HG02642 (cell line): ENCODE measurements around the gene ROCK1.
A peak's percentile ranks its signal among the peaks of the same experiment; 100 is the strongest.
"Not testable (repeated sequence)": the region's sequence is repeated elsewhere in the genome, so short reads cannot be mapped to it uniquely, and the experiment has no call there.

Source experiments
- ATAC-seq: cut with Tn5 transposase; IDR thresholded peaks from one replicate; pipeline ENCODE4 v1.9.1; 2021; ENCODE audit warnings: mild to moderate bottlenecking; ENCODE audit not compliant: unreplicated experiment, poor library complexity

The ROCK1 gene

DNA sequence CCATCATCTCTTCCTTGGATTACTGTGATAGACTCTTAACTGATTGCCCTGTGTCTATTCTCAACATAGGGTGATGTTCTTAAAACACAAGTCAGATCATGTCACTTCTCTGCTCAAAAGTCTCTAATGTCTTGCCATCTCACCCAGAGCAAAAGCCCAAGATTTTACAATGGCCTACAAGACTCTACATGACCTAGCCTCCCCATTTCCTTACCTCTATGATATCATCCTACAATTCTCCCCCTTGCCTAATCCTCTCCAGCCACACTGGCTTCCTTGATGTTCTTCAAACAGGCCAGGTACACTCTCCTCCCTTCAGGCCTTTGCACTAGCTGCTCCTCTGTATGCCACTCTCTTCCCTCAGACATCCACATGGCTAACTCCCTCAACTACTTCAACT, 55.1 kb downstream of the ROCK1 start:
- ATAC-seq: no peak

DNA sequence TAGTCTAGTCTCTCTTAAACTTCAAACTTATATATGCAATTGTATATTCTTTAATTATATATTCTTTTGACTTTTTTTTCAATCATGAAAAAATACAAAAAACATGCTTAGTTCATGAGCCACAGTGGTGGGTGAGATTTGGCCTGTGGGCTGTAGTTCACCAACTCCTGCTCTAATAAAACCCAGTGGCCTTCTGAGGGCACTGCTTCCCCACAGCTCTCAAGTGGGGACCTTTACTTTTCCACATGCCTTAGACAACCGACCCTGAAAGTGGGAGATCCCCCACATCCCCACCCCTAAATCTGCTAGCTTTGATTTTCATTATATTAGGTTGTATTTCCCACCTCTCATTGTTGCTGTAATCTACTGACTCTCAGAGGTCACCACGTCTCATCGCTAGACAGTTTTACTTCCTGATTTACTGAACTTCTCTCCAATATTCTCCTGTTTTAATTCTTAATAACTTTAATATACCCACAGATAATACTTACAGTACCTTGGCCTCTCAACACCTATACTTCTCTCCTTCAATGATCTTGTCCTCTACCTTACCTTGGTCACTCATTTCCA, 57.3 kb downstream of the ROCK1 start:
- ATAC-seq: no peak

DNA sequence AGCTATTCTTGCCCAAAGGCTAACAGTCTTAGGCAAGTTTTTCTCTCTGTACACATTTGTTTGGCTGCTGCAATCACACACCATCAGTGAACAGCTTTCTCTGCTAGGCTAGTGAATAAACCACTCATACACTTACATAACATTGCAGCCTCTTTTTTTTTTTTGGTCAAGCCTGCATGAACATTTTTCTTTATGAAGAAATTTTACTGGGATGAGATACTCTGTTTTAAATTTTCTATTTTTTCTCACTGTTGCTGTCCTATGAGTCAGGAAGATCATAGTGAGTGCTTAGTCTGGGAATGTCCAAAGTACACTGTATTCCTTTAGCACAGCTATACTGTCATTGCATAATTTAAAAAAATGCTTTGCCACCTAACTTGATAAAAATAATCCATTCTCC, 58.5 kb downstream of the ROCK1 start:
- ATAC-seq: no peak

DNA sequence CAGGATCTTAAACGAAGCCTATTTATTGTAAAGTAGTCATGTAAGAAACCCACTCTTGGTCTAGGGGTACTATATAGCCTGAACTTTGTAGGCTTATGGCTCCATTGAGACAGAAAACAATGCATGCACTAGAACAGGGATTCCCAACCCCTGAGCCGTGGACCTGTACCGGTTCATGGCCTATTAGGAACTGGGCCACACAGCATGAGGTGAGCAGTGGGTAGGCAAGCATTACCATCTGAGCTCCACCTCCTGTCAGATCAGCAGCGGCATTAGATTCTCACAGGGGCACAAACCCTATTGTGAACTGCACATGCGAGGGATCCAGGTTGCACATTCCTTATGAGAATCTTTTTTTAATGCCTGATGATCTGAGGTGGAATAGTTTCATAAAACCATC, 59.2 kb downstream of the ROCK1 start:
- ATAC-seq: no peak

DNA sequence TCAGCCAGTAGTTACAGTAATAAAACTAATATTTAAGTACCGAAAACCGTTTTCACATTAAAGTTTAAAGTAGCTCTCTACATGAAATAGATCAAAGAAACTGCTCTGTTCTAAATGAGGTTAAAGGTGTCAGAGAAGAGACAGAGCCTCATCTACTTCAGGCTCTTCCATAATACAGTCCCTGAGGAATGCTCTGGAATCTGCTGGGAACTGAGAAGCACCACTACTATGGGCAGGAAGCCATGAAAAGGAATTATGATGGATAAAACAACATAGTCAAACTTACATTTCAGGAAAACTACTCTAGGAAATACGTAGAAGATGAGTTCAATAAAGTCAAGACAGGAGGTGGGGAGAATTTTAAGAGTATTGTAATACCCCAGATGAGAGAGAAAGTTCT, 60.0 kb downstream of the ROCK1 start:
- ATAC-seq: no peak

DNA sequence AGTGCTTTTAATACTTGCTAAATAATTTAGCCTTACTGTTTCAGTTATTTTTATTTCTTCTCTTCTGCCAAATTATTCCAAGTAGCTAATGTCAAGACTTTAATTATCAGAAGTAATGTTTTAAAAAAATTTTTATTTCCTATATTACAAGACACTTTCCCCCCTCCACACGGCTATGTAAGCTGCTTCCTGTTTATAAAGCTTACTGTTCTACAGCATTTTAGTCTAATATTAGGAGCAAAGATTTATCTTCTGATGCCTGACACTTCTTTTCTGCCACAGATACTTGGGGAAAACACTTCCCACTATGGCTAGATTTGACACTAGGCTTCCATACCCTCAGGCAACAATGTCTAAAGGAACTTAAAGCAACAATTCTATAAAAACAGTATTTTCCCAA, 62.3 kb downstream of the ROCK1 start:
- ATAC-seq: no peak

DNA sequence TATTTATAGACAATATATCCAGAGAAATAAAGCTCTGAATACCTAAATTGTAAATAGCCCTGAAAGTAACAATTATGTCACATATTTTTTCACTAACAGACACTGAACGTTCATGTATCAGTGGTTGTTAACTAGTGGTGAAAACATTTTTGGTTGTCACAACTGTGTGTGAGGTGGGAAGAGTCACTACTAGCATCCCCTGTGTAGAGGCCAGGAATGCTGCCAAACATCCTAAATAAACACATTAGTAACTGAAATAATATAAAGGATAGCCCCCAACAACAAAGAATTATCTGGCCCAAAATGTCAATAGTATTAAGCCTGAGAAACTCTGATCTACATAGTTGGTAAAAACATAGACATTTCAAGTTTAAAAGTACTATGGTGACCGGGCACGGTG, 64.5 kb downstream of the ROCK1 start:
- no peak for ATAC-seq

DNA sequence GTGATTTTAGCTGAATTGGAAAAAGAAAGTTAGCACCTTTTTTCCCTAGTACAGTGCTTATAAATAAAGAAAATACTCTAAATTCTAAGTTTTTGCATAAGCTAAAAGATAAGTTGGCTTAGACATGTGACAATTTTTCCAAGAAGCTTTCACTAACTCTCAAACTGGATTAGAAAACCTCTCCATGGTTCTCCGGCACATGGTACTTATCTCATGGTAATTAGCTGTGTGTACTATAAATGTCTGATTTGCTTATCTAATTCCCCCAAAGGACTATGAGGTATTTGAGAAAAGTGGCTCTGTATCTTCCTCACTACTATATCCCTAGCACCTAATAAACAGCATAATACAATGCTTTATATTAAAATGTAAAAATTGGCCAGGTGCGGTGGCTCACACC, 71.1 kb downstream of the ROCK1 start:
- ATAC-seq: no peak

DNA sequence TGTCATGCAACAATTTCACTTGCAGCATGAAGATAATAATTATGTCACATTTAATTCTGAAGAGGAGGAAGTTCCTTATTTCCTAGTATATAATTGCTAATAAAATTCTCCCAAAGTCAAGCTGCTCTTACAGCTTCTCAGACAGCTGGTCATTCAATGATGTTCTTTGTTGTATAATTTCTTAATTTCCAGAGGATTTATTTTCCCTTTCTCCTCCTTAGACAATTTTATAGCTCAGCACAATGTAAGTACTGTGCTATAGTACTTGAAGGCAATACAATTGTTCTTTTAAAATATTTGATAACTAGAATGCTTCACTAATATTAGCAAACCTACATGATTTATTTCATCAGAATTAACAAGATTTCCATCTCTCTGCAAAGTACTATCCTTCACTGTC, 73.4 kb downstream of the ROCK1 start:
- ATAC-seq: no peak

DNA sequence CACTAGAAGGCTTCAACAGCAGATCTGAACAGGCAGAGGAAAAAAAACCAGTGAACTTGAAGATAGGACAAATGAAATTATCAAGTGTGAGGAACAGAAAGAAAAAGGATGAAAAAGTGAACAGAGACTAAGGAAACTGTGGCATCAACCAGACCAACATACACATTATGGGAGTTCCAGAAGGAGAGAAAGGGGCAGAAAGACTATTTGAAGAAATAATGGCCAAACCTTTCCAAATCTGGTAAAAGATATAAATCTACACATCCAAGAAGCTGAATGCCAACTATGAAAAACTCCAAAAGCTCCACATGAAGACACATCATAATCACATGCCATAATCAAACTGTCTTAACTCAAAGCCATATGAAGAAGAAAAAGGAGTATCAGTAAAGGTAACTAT, 79.8 kb downstream of the ROCK1 start:
- ATAC-seq: no peak

DNA sequence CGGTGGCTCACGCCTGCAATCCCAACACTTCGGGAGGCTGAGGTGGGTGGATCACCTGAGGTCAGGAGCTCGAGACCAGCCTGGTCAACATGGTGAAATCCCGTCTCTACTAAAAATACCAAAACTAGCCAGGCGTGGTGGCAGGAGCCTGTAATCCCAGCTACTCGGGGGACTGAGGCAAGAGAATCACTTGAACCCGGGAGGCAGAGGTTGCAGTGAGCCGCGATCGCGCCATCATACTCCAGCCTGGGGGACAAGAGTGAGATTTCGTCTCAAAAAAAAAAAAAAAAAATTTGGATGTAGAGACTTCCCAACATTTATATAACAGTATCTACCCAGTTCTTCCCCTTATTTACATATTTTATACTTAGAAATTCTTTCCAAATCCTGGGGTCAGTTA, 93.4 kb downstream of the ROCK1 start:
- not testable (repeated sequence) for ATAC-seq

DNA sequence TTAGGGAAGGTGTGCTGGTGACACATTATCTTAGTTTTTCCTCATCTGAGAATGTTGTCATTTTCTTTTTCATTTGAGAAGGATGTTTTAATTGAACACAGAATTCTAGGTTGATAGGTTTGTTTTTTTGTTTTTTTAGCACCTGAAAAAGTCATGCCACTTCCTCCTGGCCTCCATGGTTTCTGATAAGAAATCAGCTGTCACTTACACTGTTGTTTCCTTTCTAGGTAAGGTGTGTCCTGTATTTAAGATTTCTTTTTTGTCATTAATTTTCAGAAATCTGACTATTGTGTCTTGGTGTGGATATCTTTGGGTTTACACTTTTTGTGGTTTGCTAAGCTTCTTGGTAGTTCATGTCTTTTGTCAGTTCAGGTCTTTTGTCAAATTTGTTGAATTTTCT, 99.3 kb downstream of the ROCK1 start:
- ATAC-seq: no peak

DNA sequence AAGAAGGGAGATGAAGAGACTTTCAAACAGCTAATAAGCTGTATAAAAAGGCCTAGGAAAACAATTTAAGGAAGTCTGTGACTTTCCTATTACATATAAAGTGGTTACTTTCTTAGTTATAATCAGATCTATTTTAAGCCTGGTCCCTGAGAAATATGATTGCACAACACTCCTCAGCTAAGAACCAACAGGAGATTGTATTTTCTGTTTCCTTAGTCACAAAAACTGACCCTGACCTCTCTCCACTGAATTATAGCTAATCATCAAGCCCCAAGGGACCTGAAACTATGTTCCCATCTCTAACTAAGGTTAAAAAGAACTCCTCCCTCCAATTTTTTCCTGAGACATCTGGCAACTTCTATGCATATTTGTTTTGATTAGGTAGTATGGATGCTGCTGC, 106.9 kb downstream of the ROCK1 start:
- no peak for ATAC-seq

DNA sequence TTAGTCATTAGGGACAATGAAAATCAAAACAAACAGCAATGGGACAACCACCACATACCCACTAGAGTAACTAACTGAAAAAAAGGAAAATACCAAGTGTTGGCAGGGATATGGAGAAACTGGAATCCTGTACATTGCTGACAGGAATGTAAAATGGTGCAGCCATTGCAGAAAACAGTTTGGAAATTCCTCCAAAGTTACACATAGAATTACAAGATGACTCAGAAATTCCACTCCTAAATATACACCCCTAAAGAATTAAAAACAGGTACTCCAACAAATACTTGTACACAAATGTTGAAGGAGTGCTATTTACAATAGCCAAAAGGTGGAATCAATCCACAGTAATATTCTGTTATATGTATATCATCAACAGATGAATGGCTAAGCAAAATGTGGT, 110.9 kb downstream of the ROCK1 start:
- no peak for ATAC-seq

DNA sequence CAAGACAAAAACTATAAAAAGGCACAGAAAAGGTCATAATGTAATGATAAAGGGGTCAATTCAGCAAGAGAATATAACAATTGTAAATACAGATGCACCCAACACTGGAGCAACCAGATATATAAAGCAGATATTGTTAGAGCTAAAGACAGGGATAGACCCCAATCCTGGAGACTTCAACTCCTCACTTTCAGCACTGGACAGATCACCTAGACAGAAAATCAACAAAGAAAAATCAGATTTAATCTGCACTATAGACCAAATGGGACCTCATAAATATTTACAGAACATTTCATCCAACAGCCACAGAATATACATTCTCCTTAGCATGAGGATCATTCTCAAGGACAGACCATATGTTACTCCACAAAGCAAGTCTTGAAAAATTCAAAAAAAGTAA, 114.2 kb downstream of the ROCK1 start:
- no peak for ATAC-seq

DNA sequence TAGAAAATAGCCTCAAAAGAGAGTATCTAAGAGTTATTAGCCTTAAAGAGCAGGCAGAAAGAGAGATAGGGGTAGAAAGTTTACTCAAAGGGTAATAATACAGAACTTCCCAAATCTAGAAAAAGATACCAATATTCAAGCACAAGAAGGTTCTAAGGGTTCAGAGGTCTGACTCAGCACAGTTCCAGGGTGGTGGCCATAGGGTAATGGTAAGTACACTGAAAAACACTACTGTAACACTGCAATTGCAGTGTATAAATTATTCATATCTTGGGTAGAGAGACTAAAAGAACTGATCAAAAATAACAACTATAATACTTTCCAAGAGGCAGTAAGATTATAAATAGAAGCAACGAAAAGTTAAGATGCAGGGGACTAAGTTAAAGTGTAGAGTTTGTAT, 115.2 kb downstream of the ROCK1 start:
- ATAC-seq: no peak

DNA sequence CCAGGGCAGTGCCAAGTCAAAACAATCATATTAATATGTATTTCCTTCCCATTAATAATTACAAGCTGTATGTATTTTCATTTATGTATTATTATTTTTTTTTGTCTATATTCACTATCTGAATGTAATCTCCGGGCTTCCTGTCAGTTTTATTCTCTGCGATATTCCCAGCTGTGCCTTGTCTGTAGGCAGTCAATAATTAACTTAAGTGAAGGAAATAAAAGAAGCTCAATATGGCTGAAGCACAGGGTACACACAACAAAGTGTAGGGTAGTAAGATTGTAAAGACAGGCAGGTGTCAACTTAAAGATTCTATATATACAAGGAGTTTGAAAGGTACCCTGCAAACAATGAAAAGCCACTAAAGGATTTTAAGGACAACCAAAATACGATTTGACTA, 122.9 kb downstream of the ROCK1 start:
- ATAC-seq: no peak

DNA sequence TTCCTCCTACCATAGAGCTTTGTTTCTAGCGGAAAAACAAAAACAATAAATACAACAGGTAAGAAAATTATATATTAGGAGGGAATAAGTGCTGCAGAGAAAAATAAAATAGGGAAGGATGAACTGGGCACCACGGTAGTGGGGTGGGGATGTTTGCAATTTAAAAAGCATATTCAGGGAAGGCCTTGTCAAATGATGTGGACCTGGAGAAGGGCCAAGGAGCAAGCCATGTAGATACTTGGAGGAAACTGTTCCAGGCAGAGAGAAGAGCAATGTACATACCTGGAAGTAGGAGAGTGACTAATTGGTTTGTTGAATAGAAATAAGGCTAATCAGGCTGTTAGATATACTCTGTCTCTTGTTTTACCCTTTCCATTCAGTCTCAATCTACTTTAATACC, 136.5 kb downstream of the ROCK1 start:
- no peak for ATAC-seq

DNA sequence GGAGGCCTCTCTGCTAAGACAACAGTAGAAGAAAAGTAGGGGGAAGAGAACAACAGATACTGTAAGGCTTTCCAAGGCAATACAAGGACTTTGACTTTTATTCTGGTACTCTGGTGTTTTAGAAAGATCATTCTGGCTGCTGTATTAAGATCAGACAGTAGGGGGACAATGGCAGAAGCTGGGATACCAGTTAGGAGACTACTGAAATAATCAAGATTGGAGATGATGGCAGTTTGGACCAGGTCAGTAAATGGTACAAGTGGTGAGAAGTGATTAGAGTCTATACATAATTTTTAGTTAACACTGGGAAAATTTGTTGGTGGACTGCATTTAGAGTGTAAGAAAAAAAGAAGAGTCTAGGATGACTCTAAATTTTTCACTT, 139.7 kb downstream of the ROCK1 start:
- peak; percentile 67 for ATAC-seq

DNA sequence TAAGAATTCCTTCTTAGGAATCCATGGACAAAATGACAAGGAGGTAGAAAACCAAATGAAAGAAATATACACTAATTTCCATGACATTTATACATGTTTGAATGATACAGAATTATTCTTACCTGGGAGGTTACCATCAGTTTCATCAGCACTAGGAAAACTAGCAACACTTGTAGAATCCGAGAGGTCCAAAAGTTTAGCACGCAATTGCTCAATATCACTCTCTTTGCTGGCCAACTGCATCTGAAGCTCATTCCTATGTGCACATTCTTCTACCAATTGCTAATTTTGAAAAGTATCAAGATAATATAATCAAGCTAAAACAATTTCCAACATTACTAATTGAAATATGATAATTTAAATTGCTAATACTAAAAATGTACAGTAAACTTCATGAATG, 144.8 kb downstream of the ROCK1 start:
- no peak for ATAC-seq

DNA sequence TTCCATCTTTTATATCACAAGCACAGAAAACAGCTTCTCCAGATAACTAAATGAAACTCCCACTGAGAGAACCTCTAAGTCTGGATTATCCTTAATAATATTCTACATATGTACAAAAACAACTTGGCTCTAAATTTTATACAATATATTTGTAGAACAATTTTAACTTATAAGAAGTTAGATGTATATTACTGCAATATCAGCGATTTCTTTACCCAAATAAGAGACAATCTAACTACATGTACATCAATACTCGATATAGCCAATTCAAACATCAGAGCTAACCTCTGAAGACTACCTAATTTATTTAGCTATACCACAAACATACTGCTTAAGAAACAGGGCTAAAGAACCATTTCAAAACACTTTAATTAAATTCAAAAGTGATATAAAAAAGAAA, 148.6 kb downstream of the ROCK1 start:
- ATAC-seq: no peak

DNA sequence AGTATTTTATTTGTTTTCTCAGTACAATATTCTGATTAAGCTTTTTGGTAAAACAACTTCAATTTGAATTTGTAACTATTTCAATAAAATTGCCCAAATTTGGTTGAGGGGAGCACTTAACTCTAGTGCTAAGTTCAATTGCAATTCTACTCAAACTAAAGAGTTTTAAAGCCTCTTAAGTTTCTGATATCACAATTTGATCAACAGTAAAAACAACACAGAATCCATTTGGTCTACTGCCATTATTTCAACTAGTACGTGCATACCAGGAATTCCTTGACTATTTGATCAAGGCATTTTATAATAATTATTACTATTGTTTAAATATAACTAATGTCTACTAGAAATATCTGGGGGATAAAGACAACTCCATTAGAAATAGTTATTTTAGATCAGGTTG, 150.9 kb downstream of the ROCK1 start:
- ATAC-seq: no peak

DNA sequence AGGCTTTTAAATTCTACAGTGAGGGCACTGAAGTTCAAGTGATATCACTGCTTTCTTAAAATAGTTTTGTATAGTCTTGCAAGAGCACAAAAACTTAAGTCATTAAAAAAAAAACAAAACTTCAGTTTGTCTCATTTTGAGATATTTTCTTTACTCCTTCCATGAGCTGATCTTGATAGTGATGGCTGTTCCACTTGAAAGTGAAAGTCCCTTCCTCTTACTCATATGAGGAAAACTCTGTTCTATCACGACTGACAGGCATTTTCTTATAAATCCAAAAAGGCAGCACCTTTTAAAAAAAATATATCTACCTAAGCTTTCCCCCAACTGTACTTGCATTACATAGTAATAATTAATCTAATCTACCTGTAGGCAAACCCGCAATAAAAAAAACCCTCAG, 160.8 kb downstream of the ROCK1 start:
- not testable (repeated sequence) for ATAC-seq
